HCT116 (cell line): Measurements from ENCODE around the gene PGGT1B. TPM values are rescaled to one million over a fixed set of nuclear protein-coding genes. Genes with fewer than 3 reads are reported as not detected.

Experiments used
- ATAC-seq: fragments of 200-7000 bp; cut with Tn5 transposase; 2 replicates; pipeline ENCODE4 v1.9.1; 2020; ENCODE audit warnings: mild to moderate bottlenecking, moderate library complexity
- BruUV-seq: library from RNA; stranded (reverse); fragments of 400-500 nt; replicated peaks from 2 replicates; lab custom pipeline; 2021; lab: Mats Ljungman, UMichigan
- CTCF ChIA-PET: fragments of 300-600 bp; sonication (Branson Sonifier 250); formaldehyde crosslinking; loops from one replicate; lab custom pipeline; 2021; ENCODE audit warnings: antibody characterized with exemption; lab: Charles Lee
- POLR2A ChIA-PET: fragments of 300-600, 350-600 bp; sonication (Branson Sonifier 250); formaldehyde crosslinking; loops from one replicate; lab custom pipeline; 2021; ENCODE audit warnings: antibody characterized with exemption; lab: Charles Lee
- RAD21 ChIA-PET, 2 experiments: fragments of 300-600 bp; sonication (Branson Sonifier 250); formaldehyde crosslinking; loops; one replicate each; lab custom pipeline; 2023; ENCODE audit warnings: low total read pairs in 2 of 2; ENCODE audit not compliant: uncharacterized antibody in 2 of 2, unreplicated experiment in 2 of 2, low non-redundant PET in 1 of 2; lab: Charles Lee
- DNase-seq: peaks from one replicate; pipeline ENCODE4 v3.0.0-alpha.2; 2010; ENCODE audit warnings: low read depth, low spot score
- H2AFZ ChIP-seq: fragments of 200-600 bp; shearing (Covaris generic), sonication (generic); 2 replicates; pipeline ENCODE4 v1.6.1; 2017; ENCODE audit warnings: low read depth, mixed run types, mixed read lengths, antibody characterized with exemption, low read length; ENCODE audit not compliant: poor library complexity, severe bottlenecking
- H3K27ac ChIP-seq: 2 replicates; pipeline ENCODE4 v1.5.1; 2012; ENCODE audit warnings: low read depth, low read length
- H3K27me3 ChIP-seq: fragments of 200-600 bp; sonication (generic); 2 replicates; pipeline ENCODE4 v1.6.1; 2016; ENCODE audit warnings: mixed run types, low read length, mixed read lengths; ENCODE audit not compliant: insufficient read depth
- H3K36me3 ChIP-seq, 2 experiments: fragments of 200-500 bp in 1 of 2; fragments of 200-600 bp in 1 of 2; sonication (Bioruptor generic) in 1 of 2; sonication (generic) in 1 of 2; 2 replicates each; pipeline versions ENCODE4 v1.5.1 to v1.6.1; 2014 to 2016; ENCODE audit warnings: low read length in 2 of 2, inconsistent platforms in 1 of 2, mixed read lengths in 1 of 2, mixed run types in 1 of 2; ENCODE audit not compliant: insufficient read depth in 2 of 2, control insufficient read depth in 1 of 2
- H3K4me1 ChIP-seq, 2 experiments: fragments of 200-600 bp in 1 of 2; sonication (generic) in 1 of 2; 2 replicates each; pipeline versions ENCODE4 v1.5.1 to v1.6.1; 2012 to 2017; ENCODE audit warnings: low read length in 2 of 2, inconsistent platforms in 1 of 2, mild to moderate bottlenecking in 1 of 2, mixed read lengths in 1 of 2, mixed run types in 1 of 2, moderate library complexity in 1 of 2; ENCODE audit not compliant: insufficient read depth in 2 of 2, control insufficient read depth in 1 of 2
- H3K4me2 ChIP-seq: fragments of 200-600 bp; sonication (generic); 2 replicates; pipeline ENCODE4 v1.6.1; 2017; ENCODE audit warnings: mixed run types, low read length, mixed read lengths
- H3K4me3 ChIP-seq, 2 experiments: fragments of 200-600 bp in 1 of 2; sonication (generic) in 1 of 2; replicated peaks in 1 of 2; 2 replicates each; pipeline ENCODE4 v1.5.1; 2011 to 2016; ENCODE audit warnings: low read length in 2 of 2, control low read depth in 1 of 2, low read depth in 1 of 2, mild to moderate bottlenecking in 1 of 2, mixed read lengths in 1 of 2, mixed run types in 1 of 2
- H3K79me2 ChIP-seq: fragments of 200-600 bp; sonication (generic); 2 replicates; pipeline ENCODE4 v1.6.1; 2017; ENCODE audit warnings: mild to moderate bottlenecking, mixed run types, low read length, moderate library complexity, mixed read lengths; ENCODE audit not compliant: insufficient read depth
- H3K9ac ChIP-seq: fragments of 200-600 bp; sonication (generic); 2 replicates; pipeline ENCODE4 v1.6.1; 2016; ENCODE audit warnings: low read length, mixed read lengths
- H3K9me2 ChIP-seq: fragments of 200-600 bp; sonication (generic), shearing (Covaris generic); 2 replicates; pipeline ENCODE4 v1.6.1; 2017; ENCODE audit warnings: mixed run types, mild to moderate bottlenecking, moderate library complexity; ENCODE audit not compliant: insufficient read depth
- H3K9me3 ChIP-seq, 2 experiments: fragments of 200-500 bp in 1 of 2; fragments of 200-600 bp in 1 of 2; sonication (Bioruptor generic) in 1 of 2; sonication (generic) in 1 of 2; 2 replicates each; pipeline ENCODE4 v1.6.1; 2014 to 2017; ENCODE audit warnings: low read length in 2 of 2, mixed read lengths in 2 of 2, inconsistent platforms in 1 of 2, low read depth in 1 of 2, mild to moderate bottlenecking in 1 of 2, mixed run types in 1 of 2, moderate library complexity in 1 of 2; ENCODE audit not compliant: control insufficient read depth in 1 of 2, insufficient read depth in 1 of 2
- H4K20me1 ChIP-seq: fragments of 200-600 bp; sonication (generic), shearing (Covaris generic); 2 replicates; pipeline ENCODE4 v1.6.1; 2017; ENCODE audit warnings: mixed run types, mild to moderate bottlenecking, moderate library complexity; ENCODE audit not compliant: insufficient read depth
- CEBPB ChIP-seq: IDR thresholded peaks from 2 replicates; pipeline ENCODE4 v1.6.1; 2012; ENCODE audit warnings: low read depth
- EZH2 ChIP-seq: fragments of 200-600 bp; sonication (generic); IDR thresholded peaks from 2 replicates; pipeline ENCODE4 v1.6.1; 2017; ENCODE audit warnings: antibody characterized with exemption, mixed run types
- SRF ChIP-seq: IDR thresholded peaks from 2 replicates; pipeline ENCODE4 v1.6.1; 2012; ENCODE audit warnings: low read depth
- TCF7L2 ChIP-seq: IDR thresholded peaks from 2 replicates; pipeline ENCODE4 v1.7.0; 2011; ENCODE audit warnings: borderline replicate concordance, inconsistent platforms; ENCODE audit not compliant: insufficient read depth, insufficient read length; ENCODE audit errors: extremely low read depth
- YY1 ChIP-seq: IDR thresholded peaks from 2 replicates; pipeline ENCODE4 v1.6.1; 2011; ENCODE audit warnings: low read length, low read depth, moderate library complexity, mild to moderate bottlenecking; ENCODE audit not compliant: insufficient replicate concordance; ENCODE audit errors: extremely low read depth
- ZFX ChIP-seq: fragments of 450-650 bp; IDR thresholded peaks from 2 replicates; pipeline ENCODE4 v1.6.1; 2017
- ZNF274 ChIP-seq: fragments of 200-500 bp; sonication (Bioruptor generic); IDR thresholded peaks from 2 replicates; pipeline ENCODE4 v1.6.1; 2014; ENCODE audit warnings: mild to moderate bottlenecking, low read depth, low read length, inconsistent platforms
- intact Hi-C: fragments of 100-400 bp; cut with micrococcal nuclease; formaldehyde crosslinking; loops from 2 replicates; pipeline ENCODE4 v1.10.0; 2022
- total RNA-seq: library from RNA; stranded (reverse); gene quantifications from one replicate; pipeline ENCODE4 v1.2.1, GENCODE V29; 2021; ENCODE audit not compliant: unreplicated experiment
- TF ChIP-seq, protein P1 (sequence below): IDR thresholded peaks from 2 replicates; pipeline ENCODE4 v1.6.1; 2012
- TF ChIP-seq, protein P2 (sequence below), 3 experiments: fragments of 200-600 bp in 1 of 3; sonication (generic) in 1 of 3; IDR thresholded peaks in 2 of 3; conservative IDR thresholded peaks in 1 of 3; 2 replicates each; pipeline ENCODE4 v1.5.1; 2012 to 2017; ENCODE audit warnings: low read depth in 2 of 3, low read length in 2 of 3, antibody characterized with exemption in 1 of 3, borderline replicate concordance in 1 of 3, control low read depth in 1 of 3, mild to moderate bottlenecking in 1 of 3, mixed read lengths in 1 of 3, mixed run types in 1 of 3, moderate library complexity in 1 of 3; ENCODE audit not compliant: insufficient read depth in 1 of 3

Gene PGGT1B
- total RNA-seq, 1 experiment from 2014 or later, result 45.8 TPM

GRCh38 chr5:115231598-115231997 lies 31.1 kb downstream of the PGGT1B start:
- H3K27me3 ChIP-seq, result no peaks in the 10 kb centered on the region
- TF ChIP-seq CEBPB (no peak), EZH2 (no peak), ZNF274 (no peak)
- TF ChIP-seq, protein P1, sequence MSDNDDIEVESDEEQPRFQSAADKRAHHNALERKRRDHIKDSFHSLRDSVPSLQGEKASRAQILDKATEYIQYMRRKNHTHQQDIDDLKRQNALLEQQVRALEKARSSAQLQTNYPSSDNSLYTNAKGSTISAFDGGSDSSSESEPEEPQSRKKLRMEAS, result no peak
- TF ChIP-seq, protein P2, sequence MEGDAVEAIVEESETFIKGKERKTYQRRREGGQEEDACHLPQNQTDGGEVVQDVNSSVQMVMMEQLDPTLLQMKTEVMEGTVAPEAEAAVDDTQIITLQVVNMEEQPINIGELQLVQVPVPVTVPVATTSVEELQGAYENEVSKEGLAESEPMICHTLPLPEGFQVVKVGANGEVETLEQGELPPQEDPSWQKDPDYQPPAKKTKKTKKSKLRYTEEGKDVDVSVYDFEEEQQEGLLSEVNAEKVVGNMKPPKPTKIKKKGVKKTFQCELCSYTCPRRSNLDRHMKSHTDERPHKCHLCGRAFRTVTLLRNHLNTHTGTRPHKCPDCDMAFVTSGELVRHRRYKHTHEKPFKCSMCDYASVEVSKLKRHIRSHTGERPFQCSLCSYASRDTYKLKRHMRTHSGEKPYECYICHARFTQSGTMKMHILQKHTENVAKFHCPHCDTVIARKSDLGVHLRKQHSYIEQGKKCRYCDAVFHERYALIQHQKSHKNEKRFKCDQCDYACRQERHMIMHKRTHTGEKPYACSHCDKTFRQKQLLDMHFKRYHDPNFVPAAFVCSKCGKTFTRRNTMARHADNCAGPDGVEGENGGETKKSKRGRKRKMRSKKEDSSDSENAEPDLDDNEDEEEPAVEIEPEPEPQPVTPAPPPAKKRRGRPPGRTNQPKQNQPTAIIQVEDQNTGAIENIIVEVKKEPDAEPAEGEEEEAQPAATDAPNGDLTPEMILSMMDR (IDR thresholded peaks at IDR 0.05 in 2 of 3, conservative IDR thresholded peaks at IDR 0.05 in 1 of 3; ENCODE audit: borderline replicate concordance in 1 of 3, insufficient read depth in 1 of 3, low read depth in 2 of 3, low read length in 2 of 3), result no peak
- TF ChIP-seq, all 23 proteins: peak for 0
- no TSS peak for BruUV-seq
- Histone ChIP-seq H3K9me2 (no peaks in the 10 kb centered on the region), H3K36me3 (0 out of 4 replicates have a peak, but pooled peaks cover 2% of the 10 kb centered on the region in 2 experiments), H3K9me3 (no peaks in the 10 kb centered on the region), H3K4me1 (no peaks in the 10 kb centered on the region), H3K4me3 (no peak overlapping the region), H3K79me2 (0 out of 2 replicates have a peak, but pooled peaks cover 4% of the 10 kb centered on the region), H4K20me1 (no peaks in the 10 kb centered on the region), H2AFZ (no peak overlapping the region), H3K4me2 (no peak overlapping the region), H3K27ac (no peak overlapping the region), H3K9ac (no peak overlapping the region)
- ATAC-seq (no peak), DNase-seq (no peak)
- intact Hi-C loops, result no loop called here
- ChIA-PET CTCF (no interaction called here), POLR2A (no interaction called here), RAD21 (no interaction called here)

DNA sequence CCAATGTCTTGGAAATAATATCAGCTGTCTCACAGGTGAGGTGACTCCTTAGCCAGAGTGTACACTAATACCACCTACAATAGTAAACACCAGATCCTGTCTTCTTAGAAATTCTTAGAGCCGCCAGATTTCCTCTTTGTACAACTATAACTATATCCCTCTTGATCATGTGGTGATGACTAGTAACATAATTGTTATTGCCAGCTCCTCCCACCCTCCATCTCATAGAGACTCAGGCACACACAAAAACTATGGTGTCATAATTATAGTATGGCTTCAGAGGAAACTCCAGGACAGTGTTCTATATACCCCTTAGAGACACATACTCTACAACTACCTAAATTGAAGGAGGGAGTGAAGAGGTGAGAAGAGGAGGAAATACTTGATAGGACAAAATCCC lies 33.1 kb downstream of the PGGT1B start:
- no peak for ATAC-seq
- ChIA-PET POLR2A (no interaction called here), CTCF (no interaction called here)

More for the DNA sequence above, 33.1 kb downstream of the PGGT1B start:
- BruUV-seq, result no TSS peak
- no peak for DNase-seq
- Histone ChIP-seq H2AFZ (no peak overlapping the region), H3K27me3 (no peaks in the 10 kb centered on the region), H3K4me2 (no peak overlapping the region), H4K20me1 (no peaks in the 10 kb centered on the region), H3K9me2 (no peaks in the 10 kb centered on the region), H3K9ac (no peak overlapping the region), H3K4me3 (no peak overlapping the region), H3K79me2 (0 out of 2 replicates have a peak, but pooled peaks cover 4% of the 10 kb centered on the region), H3K9me3 (no peaks in the 10 kb centered on the region), H3K27ac (no peak overlapping the region), H3K36me3 (0 out of 4 replicates have a peak, but pooled peaks cover 0 to 2% of the 10 kb centered on the region in 2 experiments), H3K4me1 (no peaks in the 10 kb centered on the region)
- RAD21 ChIA-PET, result no interaction called here
- TF ChIP-seq TCF7L2, result no peak
- TF ChIP-seq ZNF274, result no peak
- no peak for TF ChIP-seq SRF
- no peak for TF ChIP-seq YY1
- TF ChIP-seq ZFX, result no peak
- intact Hi-C loops, result no loop called here
